GM18907 (cell line): ENCODE results near the gene DNPH1.
A peak's percentile ranks its signal among the peaks of the same experiment; 100 is the strongest.

ENCODE experiments used
- ATAC-seq: cut with Tn5 transposase; IDR thresholded peaks from one replicate; pipeline ENCODE4 v1.9.1; 2021; ENCODE audit warnings: mild to moderate bottlenecking, moderate library complexity; ENCODE audit not compliant: unreplicated experiment

Gene DNPH1

GRCh38 chr6:43228951-43229802 is at the start of gene DNPH1:
Gene DNPH1 (minus strand): TSS chr6:43229481. CDS start chr6:43229456, 25 bp downstream.
- ATAC-seq = peak; percentile 74

- ATAC-seq = no peak
These were observed 49.3 kb upstream of the DNPH1 start for GRCh38 chr6:43278524-43279078.

DNA sequence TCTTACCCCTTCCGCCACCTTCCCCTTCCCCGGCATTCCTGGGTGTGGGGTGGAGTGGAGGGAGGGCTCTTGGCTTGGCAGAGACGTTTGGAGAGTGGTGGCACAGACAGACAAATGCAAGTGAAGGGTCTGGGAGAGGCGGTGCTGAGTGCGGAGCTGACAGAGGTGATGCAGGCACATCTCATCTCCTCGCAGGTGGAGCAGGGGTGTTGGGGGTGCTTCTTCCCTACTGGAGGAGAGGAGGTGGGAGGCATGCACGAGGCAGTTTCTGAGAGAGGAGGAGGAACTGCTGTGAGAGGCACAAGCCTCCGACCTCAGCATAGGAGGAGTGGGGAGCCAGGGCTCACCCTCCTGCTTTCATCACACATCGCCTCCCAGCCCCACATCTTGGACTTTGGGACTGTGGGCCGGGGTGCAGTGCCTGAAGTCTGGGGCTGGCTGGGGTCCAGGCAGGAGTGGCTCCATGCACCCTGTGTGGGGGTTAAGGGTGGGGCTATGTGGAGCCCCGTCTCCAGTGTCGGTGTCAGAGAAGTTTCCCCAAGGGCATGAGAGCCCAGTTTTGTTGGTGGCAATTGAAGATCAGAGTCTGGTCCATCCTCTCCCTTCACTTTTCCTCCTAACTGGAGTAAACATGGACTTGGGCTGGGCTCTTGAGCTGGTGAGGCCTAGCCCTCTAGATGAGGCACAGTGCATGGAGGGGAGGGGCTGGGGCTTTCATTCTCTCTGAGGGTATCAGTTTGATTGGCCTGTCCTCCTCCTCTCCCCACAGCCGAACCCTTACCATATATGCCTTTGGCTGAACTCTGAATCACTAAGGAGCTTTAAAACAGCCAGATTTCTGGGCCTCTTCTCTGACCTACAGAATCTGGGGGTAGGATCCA is 48.6 kb upstream of the DNPH1 start:
- ATAC-seq = no peak

- no peak for ATAC-seq
These were observed 48.0 kb upstream of the DNPH1 start for GRCh38 chr6:43277306-43277642.

DNA sequence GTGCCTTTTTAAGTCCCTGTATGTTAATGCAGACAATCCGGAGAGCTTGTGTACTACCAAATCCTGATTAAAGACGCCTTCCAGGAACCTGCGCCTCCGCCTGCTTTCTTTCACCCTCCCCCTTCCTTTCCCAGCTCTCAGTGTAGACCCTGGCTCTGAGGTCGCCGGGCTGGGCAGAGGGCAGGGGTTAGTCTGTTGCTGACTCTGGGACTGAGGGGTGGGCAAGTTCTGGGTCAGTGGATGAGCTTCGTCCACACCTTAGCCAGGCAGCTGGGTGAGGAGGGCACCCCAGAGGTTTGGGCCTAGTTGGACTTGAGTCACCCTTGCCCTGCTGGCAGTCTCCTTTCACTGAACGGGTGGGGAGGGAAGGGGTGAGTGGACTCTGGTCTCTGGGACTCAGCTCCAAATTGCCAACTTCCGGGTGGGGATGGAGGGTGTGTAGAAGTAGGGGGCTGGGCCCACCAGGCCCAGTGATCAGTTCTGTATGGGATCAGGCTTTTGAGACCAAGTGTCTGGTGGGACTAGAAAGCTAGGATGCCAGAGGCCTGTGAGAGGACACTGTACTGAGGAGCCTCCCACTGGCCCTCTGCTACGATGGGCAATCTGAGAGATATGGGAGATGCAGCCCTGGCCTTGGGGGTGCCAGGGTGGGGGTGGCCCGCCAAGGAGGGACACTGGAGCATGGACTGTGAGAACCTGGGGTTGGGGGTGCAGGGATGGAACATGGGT is 47.5 kb upstream of the DNPH1 start:
- ATAC-seq = no peak

DNA sequence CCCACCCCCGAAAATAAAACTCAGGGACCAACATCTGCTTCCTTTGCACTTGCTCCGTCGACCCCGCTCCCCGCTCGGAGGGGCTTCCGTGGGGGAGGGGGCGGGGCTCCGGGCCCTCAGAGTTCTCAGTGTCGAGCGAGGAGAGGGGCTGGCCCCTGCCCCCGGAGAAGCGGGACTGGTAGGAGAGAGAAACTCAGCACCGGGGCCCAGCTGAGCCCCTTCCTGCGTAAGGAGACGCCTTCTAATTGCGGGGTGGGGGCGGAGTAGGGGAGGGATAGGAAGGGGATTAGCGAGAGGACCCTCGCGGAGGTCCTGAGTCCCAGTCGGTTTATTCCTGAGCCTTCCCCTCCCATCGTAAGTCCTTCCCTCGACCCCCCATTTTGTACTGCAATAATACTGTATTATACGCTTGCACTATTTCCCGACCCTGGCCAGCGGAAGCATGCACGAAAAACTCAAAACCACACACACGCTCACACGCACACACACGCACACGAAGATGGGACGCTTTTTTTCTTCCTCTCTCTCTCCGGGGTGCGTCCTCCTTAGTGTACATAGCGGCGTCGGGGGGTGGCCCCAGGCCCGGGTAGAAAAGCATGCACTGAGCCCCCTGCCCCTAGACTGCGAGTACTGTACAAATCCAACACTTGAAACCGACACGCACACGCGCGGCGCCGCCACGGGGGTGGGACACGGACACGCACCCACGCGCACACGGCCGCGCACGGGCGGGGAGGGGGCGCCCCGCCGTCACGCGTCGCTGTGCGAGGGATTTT is 46.7 kb upstream of the DNPH1 start:
- ATAC-seq = no peak

- ATAC-seq = no peak
These were observed 45.8 kb upstream of the DNPH1 start for GRCh38 chr6:43274916-43275597.

DNA sequence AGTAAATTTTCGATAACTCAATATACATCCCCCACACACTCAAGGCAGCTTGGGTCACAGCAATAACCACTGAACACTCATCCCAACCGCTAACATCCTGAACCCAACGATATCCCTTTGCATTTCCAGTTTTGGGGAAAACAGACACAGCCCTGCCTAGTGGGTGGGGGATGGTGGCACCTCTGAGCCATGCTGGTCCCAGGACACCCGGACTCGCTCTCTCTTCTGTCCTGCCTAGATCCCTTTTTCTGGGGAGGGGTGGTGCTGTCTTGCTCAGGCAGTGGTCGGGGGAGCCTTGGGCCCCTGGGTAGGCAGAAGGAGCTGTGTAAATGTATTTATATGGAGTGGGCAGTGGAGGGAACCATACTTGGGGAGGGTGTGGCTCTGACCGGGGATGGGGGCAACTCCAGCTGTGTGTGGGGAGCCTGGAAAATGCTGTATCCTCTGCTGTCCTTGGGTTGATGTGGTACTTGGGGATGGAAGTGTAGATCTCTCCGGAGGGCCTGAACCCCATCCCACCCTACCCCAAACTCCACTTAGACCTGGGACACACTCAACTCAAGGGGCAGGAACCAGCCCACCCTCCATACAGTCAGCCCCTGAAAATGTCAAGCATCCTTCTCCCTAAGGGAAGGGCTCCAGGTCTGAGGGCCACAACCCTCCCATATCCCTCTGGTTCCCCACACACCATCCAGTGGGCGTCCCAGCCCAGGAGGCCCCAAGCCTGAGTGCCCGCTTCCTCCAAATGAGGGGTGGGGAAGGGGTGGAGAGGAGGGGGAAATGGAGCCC is 45.0 kb upstream of the DNPH1 start:
- no peak for ATAC-seq

DNA sequence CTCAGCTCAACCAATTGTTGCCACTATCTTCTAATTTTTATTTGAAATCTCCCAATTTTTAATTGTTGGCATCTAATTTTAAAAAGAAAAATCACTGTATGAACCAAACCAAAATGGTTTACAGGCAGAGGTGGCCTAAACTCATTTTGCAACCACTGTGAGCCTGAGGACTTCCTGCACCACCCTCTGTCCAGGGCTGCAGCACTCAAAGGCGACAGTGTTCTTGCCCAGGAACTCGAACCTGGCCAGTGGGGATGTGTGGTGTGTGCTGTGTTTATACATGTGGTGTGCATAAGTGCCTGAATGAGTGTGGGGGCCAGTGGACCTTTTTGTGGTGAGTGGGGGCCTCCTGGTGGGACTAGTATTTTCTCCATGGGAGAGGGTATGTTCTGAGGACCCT is 44.4 kb upstream of the DNPH1 start:
- no peak for ATAC-seq

- no peak for ATAC-seq
These were observed 42.7 kb upstream of the DNPH1 start for GRCh38 chr6:43271944-43272343.

- ATAC-seq = no peak
These were observed 42.0 kb upstream of the DNPH1 start for GRCh38 chr6:43271103-43271815.

DNA sequence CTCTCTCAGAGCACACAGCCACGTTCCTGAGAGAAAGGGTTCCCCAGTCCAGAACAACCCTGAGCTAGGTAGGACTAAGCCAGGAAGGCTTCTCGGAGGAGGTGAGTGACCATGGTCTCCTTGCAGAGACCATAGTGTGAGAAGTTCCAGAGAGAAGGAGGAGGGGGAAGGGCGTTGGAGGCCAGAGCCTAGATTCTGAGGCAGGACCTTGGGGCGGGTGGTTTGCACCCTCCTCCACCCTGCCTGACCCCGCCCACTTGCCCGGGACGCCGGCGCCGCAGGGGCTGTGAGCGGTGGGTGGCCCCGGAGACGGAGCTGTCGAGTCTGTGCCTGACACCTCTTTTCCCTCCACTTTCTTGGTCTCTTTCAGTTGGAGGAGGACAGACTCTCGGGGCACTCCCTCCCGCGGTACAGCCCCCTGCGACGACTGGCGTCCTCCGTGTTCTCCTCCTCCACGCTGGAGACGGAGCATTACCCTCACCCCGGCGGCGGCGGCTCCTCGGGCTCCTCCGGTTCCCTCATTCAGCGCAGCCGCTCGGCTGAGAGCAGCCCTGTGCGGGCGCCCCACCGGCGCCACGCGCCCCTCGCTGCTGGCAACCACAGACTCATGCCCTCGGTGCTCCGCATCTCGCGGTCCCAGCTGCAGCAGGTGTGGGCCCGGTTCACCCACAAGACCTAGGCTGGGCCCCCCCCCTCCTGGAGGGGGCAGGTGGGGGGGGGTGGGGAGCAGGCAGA is 40.2 kb upstream of the DNPH1 start:
- ATAC-seq = no peak

- no peak for ATAC-seq
These were observed 39.5 kb upstream of the DNPH1 start for GRCh38 chr6:43268782-43269272.

GRCh38 chr6:43268355-43268700 is 39.0 kb upstream of the DNPH1 start:
- ATAC-seq = no peak

- ATAC-seq = no peak
These were observed 38.5 kb upstream of the DNPH1 start for GRCh38 chr6:43267619-43268354.

- ATAC-seq = no peak
These were observed 36.3 kb upstream of the DNPH1 start for GRCh38 chr6:43265564-43265963.

DNA sequence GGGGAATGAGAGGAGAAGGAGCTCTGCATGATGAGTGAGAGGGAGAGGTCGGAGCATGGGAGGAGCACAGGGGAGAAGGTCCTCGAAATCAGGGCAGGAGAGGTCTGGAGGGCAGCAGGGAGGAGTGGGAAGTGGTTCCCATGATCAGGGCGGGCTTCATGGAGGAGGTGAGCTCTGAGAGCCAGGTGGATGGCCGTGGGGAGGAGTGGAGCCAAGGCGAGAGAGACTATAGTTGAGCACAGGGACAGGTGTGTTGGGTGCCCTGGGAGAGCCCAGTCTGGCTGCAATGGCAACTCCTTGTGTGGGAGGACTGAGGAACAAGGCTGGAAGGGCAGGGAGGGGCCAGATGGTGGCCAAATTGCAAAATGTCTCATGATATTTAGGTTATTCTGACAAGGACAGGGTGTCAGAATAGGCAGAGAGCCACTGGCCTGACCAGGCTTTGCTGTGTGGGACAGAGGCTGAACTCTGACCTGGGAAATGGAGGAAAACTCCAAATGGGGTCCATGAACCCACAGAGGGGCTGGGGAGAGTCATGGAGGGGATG is 35.4 kb upstream of the DNPH1 start:
- ATAC-seq = no peak
